Stomach smooth muscle (tissue), 2 donors: ENCODE results near the gene JCAD.

Source experiments
- H3K27ac ChIP-seq: one replicate; pipeline ENCODE4 v1.7.0; 2013; ENCODE audit warnings: mild to moderate bottlenecking, low read length, inconsistent platforms
- H3K27me3 ChIP-seq, 2 donors: one replicate each; pipeline ENCODE4 v1.7.0; 2013; ENCODE audit warnings: low read length in 2 of 2; ENCODE audit not compliant: insufficient read depth in 2 of 2, control insufficient read depth in 1 of 2
- H3K36me3 ChIP-seq, 2 donors: one replicate each; pipeline ENCODE4 v1.7.0; 2013; ENCODE audit warnings: low read length in 2 of 2; ENCODE audit not compliant: control insufficient read depth in 2 of 2, insufficient read depth in 2 of 2
- H3K4me1 ChIP-seq: one replicate; pipeline ENCODE4 v1.7.0; 2013; ENCODE audit warnings: low read length; ENCODE audit not compliant: control insufficient read depth, insufficient read depth
- H3K4me3 ChIP-seq, 2 donors: one replicate each; pipeline ENCODE4 v1.7.0; 2013; ENCODE audit warnings: low read length in 2 of 2
- H3K9ac ChIP-seq, 2 donors: one replicate each; pipeline ENCODE4 v1.7.0; 2013; ENCODE audit warnings: low read length in 2 of 2, mild to moderate bottlenecking in 1 of 2
- H3K9me3 ChIP-seq, 2 donors: one replicate each; pipeline ENCODE4 v1.7.0; 2013; ENCODE audit warnings: low read length in 2 of 2; ENCODE audit not compliant: control insufficient read depth in 2 of 2
- donor health status: healthy.
- donor health status: Pancreatic carcinoma.

Gene JCAD

GRCh38 chr10:29968585-29968984 lies 90.8 kb downstream of the JCAD start:
- Histone ChIP-seq H3K9me3 (no peaks in the 10 kb centered on the region), H3K36me3 (no peaks in the 10 kb centered on the region), H3K27ac (peak overlapping the region; percentile 64), H3K4me1 (peaks cover 22% of the 10 kb centered on the region), H3K9ac (no peak overlapping the region), H3K27me3 (no peaks in the 10 kb centered on the region), H3K4me3 (no peak overlapping the region)

DNA sequence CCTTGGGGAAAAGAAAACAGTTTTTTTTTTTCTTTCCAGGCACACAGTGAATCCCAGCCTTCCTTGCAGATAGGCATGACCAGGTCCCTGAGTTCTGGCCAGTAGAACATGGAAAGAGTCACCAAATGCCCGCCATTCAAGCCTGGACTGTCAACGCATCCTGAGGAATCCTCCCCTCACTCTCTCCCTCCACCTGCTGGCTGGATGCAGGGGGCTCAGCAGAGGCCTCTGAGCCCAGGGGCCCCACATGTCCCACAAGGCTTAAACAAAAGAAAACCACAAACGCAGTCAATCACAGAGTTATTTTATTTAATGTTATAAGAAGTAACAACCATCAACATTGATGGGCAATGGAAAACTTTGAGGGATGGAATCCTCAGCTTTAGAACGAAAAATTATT lies 93.1 kb downstream of the JCAD start:
- Histone ChIP-seq H3K27ac (no peak overlapping the region), H3K36me3 (no peaks in the 10 kb centered on the region), H3K9me3 (no peaks in the 10 kb centered on the region), H3K9ac (no peak overlapping the region), H3K4me3 (no peak overlapping the region), H3K4me1 (peaks cover 21% of the 10 kb centered on the region), H3K27me3 (no peaks in the 10 kb centered on the region)
